Measurements from ENCODE around the gene GUCY2C. TPM values are rescaled to one million over a fixed set of nuclear protein-coding genes. Genes with fewer than 3 reads are reported as not detected.

GUCY2C gene
- total RNA-seq, 2 donors from 2014 or later: 0.14 TPM; not detected in 1

- ATAC-seq (ENCODE audit: insufficient number of reproducible peaks, low FRiP score, low read depth) (peak; percentile 85), DNase-seq (ENCODE audit: low spot score) (peak; percentile 50)
- Histone ChIP-seq H3K4me1 (ENCODE audit: control insufficient read depth in 1 of 2, low read depth in 2 of 2) (peaks cover 0 to 8% of the 10 kb centered on the region in 2 donors), H3K4me3 (no peak overlapping the region), H3K27me3 (replicated peaks; ENCODE audit: insufficient read depth) (no peaks in the 10 kb centered on the region), H3K36me3 (no peaks in the 10 kb centered on the region), H3K27ac (no peak overlapping the region), H3K9me3 (no peaks in the 10 kb centered on the region)
- TF ChIP-seq CTCF (IDR thresholded peaks at IDR 0.05): peak; percentile 98
These were observed 66.3 kb downstream of the GUCY2C start for GRCh38 chr12:14629832-14630710.

DNA sequence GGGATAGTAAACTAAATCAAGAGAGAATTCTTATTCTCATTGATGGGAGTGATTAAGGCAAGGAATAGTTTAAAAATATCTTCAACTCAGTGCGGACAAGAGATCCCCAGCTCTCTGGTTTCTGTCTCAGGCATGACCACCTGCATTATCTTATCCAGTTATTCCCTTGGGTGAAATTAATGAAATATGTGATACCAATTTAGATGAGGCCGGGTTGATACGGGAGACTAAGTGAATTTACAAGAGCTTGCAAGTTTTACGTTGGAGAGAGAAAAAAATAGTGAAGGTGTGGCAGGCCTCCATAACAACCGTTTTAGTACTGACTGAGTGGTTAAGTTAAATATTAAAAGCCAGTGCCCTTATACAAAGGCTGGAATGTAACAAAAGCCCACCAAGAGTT lies 67.6 kb downstream of the GUCY2C start:
- Histone ChIP-seq H3K36me3 (no peaks in the 10 kb centered on the region), H3K27me3 (replicated peaks; ENCODE audit: insufficient read depth) (no peaks in the 10 kb centered on the region), H3K4me3 (no peak overlapping the region), H3K9me3 (no peaks in the 10 kb centered on the region), H3K27ac (no peak overlapping the region), H3K4me1 (ENCODE audit: control insufficient read depth in 1 of 2, low read depth in 2 of 2) (peaks cover 0 to 8% of the 10 kb centered on the region in 2 donors)
- ATAC-seq (ENCODE audit: insufficient number of reproducible peaks, low FRiP score, low read depth) (no peak), DNase-seq (ENCODE audit: low spot score) (no peak)
- no peak for TF ChIP-seq CTCF (IDR thresholded peaks at IDR 0.05)

DNA sequence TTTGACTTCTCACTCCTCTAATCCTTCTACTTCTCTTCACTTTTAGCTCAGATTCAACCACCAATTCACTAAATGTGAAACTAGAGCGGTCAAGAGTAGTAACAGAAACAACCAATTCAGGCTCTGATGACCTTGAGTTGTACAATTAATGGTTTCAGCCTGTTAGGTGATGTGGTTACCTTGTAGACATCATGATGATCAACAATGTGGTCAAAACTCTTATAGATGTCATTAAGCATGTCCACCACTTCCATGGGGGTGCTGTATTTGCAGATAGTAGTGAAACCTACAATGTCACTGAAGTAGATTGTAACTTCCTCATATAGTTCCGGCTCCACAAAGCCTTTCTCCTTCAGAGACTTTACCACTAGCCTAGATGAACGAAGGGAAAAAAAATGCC lies 74.6 kb downstream of the GUCY2C start:
- no peaks in the 10 kb centered on the region for H3K36me3 ChIP-seq
- TF ChIP-seq CTCF (IDR thresholded peaks at IDR 0.05): no peak
- H3K27me3 ChIP-seq (replicated peaks; ENCODE audit: insufficient read depth): no peaks in the 10 kb centered on the region
- no peaks in the 10 kb centered on the region for H3K4me1 ChIP-seq (ENCODE audit: control insufficient read depth in 1 of 2, low read depth in 2 of 2)
- ATAC-seq (ENCODE audit: insufficient number of reproducible peaks, low FRiP score, low read depth) (no peak), DNase-seq (ENCODE audit: low spot score) (no peak)
- H3K27ac ChIP-seq: no peak overlapping the region
- H3K9me3 ChIP-seq: no peaks in the 10 kb centered on the region
- no peak overlapping the region for H3K4me3 ChIP-seq

- no peak for ATAC-seq (ENCODE audit: insufficient number of reproducible peaks, low FRiP score, low read depth)
- Histone ChIP-seq H3K27ac (no peak overlapping the region), H3K4me1 (ENCODE audit: control insufficient read depth in 1 of 2, low read depth in 2 of 2) (no peaks in the 10 kb centered on the region), H3K9me3 (no peaks in the 10 kb centered on the region), H3K36me3 (no peaks in the 10 kb centered on the region), H3K27me3 (replicated peaks; ENCODE audit: insufficient read depth) (no peaks in the 10 kb centered on the region), H3K4me3 (no peak overlapping the region)
- no peak for DNase-seq (ENCODE audit: low spot score)
- TF ChIP-seq CTCF (IDR thresholded peaks at IDR 0.05): no peak
These were observed 76.5 kb downstream of the GUCY2C start for GRCh38 chr12:14619741-14620501.

DNA sequence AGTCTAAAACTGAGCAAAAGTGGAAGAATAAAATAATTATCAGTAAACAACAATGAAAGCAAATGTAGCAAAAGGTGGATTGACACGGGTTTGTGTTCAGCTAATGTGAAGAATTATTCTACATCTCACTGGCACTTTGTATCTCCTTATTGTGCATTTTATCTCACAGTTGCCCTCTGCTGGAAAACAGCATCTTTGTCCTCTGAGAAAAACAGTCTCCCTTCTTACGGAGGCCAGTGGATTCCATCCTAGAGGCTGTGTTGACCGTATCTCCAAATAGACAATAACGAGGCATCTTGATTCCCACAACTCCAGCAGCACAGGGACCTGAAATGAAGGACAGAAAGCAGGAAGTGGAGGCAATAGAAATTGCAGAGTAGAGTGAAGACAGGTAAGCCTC lies 77.4 kb downstream of the GUCY2C start:
- Histone ChIP-seq H3K9me3 (no peaks in the 10 kb centered on the region), H3K4me1 (ENCODE audit: control insufficient read depth in 1 of 2, low read depth in 2 of 2) (no peaks in the 10 kb centered on the region), H3K27ac (no peak overlapping the region), H3K4me3 (no peak overlapping the region), H3K36me3 (no peaks in the 10 kb centered on the region), H3K27me3 (replicated peaks; ENCODE audit: insufficient read depth) (no peaks in the 10 kb centered on the region)
- DNase-seq (ENCODE audit: low spot score) (no peak), ATAC-seq (ENCODE audit: insufficient number of reproducible peaks, low FRiP score, low read depth) (no peak)
- peak; percentile 25 for TF ChIP-seq CTCF (IDR thresholded peaks at IDR 0.05)

Measured in thoracic aorta (tissue), 2 donors.